SK-N-MC (cell line): ENCODE data around the gene TECPR1.

Source experiments
- EZH2 ChIP-seq: fragments of 200-600 bp; sonication (generic); IDR thresholded peaks from one replicate; pipeline ENCODE4 v1.6.1; 2017; ENCODE audit warnings: antibody characterized with exemption
- POLR2AphosphoS5 ChIP-seq: IDR thresholded peaks from 2 replicates; pipeline ENCODE4 v1.6.1; 2012; ENCODE audit warnings: mild to moderate bottlenecking, low read depth, low read length, borderline replicate concordance

- TF ChIP-seq EZH2 (no peak), POLR2AphosphoS5 (no peak)
These were observed 36.2 kb upstream of the TECPR1 start for GRCh38 chr7:98288064-98288823.
